H54 (cell line): Measurements from ENCODE around the gene DOC2B.
A peak's percentile ranks its signal among the peaks of the same experiment; 100 is the strongest.
"Not testable (repeated sequence)": the region's sequence is repeated elsewhere in the genome, so short reads cannot be mapped to it uniquely, and the experiment has no call there.

Experiments used
- DNase-seq: peaks from one replicate; pipeline ENCODE4 v3.0.0; 2011; ENCODE audit warnings: low spot score, mixed read lengths; ENCODE audit not compliant: insufficient read length
- FAIRE-seq: peaks from 3 replicates; lab custom pipeline; 2011; peaks lifted over from hg19 to GRCh38; lab: Jason Lieb, UNC
- POLR2A ChIP-seq: IDR thresholded peaks from 2 replicates; pipeline ENCODE4 v1.6.1; 2011; ENCODE audit warnings: low read depth, mild to moderate bottlenecking, low read length

The DOC2B gene

DNA sequence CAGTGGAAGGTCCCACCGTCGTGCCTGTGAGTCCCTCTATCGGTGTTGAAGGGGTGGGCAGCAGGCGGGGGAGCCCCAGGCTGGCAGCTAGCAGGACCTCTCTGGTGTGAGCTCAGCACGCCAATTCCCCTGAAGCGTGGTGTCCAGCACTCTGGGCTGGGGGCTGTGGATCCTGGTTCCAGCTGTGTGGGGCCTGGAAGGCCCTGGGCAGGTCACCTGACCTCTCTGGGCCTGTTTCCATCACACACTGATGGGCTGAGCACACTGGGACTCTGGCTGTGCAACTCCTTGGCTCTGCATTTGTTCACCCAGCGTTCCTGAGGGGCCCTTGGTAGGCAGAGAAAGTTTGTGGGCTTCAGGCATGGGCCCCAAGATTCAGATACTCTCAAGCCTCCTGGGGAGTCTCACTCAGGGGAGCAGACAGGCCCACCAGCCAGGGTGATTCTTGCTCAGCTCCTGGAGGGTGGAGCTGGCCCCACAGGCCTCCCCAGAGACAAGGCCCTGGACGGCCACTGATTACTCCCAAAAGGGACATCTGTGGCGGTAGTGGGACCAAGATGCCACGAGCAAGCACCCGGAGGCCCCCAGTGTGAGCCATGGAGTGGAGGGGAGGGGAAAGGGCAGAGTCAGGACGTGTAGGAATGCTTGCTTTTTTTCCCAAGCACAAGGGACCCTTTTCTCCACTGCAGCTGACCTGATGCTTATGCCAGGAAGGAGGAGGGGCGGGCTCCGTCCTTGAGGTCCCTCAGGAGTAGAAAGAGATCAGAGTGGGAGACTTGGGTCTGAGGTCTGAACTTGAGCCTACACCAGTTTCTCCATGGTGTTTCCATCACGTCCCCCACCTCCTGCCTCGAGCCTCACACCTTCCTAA is 35.5 kb downstream of the DOC2B start:
- FAIRE-seq, result no peak
- TF ChIP-seq POLR2A, result no peak
- DNase-seq, result no peak

- no peak for DNase-seq
- no peak for FAIRE-seq
- no peak for TF ChIP-seq POLR2A
These were observed 36.3 kb downstream of the DOC2B start for GRCh38 chr17:144936-145670.

GRCh38 chr17:143785-144281 is 37.6 kb downstream of the DOC2B start:
- DNase-seq (peak; percentile 92), FAIRE-seq (no peak)
- no peak for TF ChIP-seq POLR2A

GRCh38 chr17:142876-143784 is 38.3 kb downstream of the DOC2B start:
- DNase-seq, result no peak
- TF ChIP-seq POLR2A, result no peak
- FAIRE-seq, result no peak

- TF ChIP-seq POLR2A, result no peak
- DNase-seq (peak; percentile 46), FAIRE-seq (no peak)
These were observed 39.3 kb downstream of the DOC2B start for GRCh38 chr17:142102-142661.

GRCh38 chr17:139401-140205 is 41.8 kb downstream of the DOC2B start:
- FAIRE-seq, DNase-seq: not testable (repeated sequence)

- not testable (repeated sequence) for FAIRE-seq, DNase-seq
These were observed 44.2 kb downstream of the DOC2B start, which contains the start of gene SCGB1C2 for GRCh38 chr17:137166-137807. SCGB1C2 (plus strand) TSS chr17:137569; CDS start chr17:137591, 22 bp downstream.

DNA sequence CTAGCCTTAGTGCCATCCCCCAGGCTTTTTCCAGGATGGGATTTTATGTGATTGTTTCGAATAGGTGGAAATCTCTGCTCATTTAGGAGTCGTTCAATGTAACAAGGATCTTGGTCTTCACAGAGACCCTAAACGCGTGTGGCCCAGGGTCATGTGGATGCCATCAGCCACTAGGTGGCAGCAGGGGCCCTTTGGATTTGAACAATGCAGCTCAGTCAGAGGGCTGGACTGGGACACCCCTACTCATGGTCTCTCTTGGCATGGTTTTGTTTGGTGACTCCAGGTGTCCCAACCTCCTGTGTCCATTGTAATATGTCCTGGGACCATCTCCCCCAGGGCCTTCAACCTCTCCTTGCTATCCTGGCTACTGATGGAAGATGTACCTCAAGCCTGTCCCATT is 44.9 kb downstream of the DOC2B start:
- not testable (repeated sequence) for DNase-seq, FAIRE-seq

DNA sequence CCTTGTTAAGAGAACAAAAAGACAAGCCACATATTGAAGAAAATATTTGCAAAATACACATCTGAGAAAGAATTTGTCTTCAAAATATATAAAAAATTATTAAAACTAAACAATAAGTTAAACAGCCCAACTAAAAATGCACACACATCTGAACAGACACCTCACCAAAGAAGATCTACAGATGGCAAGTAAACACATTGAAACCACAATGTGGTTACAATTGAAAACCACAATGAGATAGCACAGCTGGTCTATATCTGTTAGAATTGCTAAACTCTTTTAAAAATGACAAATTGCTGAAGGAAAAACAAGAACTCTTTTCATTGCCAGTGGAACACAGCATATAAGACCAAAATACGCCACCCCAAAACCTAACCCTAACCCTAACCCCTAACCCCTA is 45.6 kb downstream of the DOC2B start:
- FAIRE-seq, DNase-seq: not testable (repeated sequence)

DNA sequence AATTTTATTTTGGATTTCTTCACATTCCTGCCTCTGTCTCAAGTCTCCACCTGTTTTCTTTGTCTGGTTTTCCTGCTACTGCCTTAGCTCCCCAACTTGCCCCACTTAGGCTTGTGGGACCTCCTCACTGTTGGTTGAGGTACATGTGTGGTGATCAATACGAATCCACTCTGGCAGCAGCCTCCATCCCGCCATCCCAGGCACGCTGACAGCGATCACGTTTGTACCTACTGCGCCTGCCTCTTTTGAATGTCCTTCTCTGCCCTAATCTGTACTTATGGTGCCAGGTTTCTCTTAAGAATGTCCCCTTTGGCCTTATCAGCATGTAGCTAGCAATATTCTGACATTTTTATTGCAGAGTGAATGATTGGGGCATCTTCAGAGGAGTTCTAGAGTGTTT is 46.4 kb downstream of the DOC2B start:
- not testable (repeated sequence) for FAIRE-seq, DNase-seq

- DNase-seq, FAIRE-seq: not testable (repeated sequence)
These were observed 47.1 kb downstream of the DOC2B start for GRCh38 chr17:134332-134785.

- not testable (repeated sequence) for FAIRE-seq, DNase-seq
These were observed 47.5 kb downstream of the DOC2B start for GRCh38 chr17:133932-134331.

DNA sequence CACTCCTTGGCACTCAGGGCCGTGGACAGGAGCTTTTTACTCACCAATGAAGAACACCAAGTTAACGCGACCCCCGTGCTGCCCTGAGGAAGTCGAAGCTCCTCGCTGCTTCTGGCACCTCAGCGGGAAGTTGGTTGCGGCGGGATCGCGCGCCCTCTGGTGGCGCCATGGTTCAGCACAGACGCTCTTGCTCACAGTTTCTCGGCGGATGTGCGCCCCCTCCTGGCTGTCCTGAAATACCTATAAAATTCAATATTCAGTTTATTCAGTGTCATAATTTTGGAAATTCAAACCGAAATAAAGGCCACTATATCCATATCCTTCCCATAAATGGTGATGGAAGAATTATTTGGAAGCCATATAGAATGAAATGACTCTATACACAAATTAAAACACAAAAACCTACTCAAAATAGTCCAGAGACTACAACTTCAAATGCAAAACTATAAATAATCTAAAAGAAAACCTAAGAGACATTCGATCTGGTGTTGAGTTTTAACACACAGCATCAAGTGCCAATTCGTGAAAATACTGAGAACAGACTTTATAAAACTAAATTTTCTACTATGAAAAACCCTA is 63.0 kb downstream of the DOC2B start:
- not testable (repeated sequence) for FAIRE-seq, DNase-seq

GRCh38 chr17:113111-113510 is 68.3 kb downstream of the DOC2B start:
- FAIRE-seq, DNase-seq: not testable (repeated sequence)
